ENCODE data around the gene PLA1A.
"Not testable (repeated sequence)": the region's sequence is repeated elsewhere in the genome, so short reads cannot be mapped to it uniquely, and the experiment has no call there.

PLA1A gene

DNA sequence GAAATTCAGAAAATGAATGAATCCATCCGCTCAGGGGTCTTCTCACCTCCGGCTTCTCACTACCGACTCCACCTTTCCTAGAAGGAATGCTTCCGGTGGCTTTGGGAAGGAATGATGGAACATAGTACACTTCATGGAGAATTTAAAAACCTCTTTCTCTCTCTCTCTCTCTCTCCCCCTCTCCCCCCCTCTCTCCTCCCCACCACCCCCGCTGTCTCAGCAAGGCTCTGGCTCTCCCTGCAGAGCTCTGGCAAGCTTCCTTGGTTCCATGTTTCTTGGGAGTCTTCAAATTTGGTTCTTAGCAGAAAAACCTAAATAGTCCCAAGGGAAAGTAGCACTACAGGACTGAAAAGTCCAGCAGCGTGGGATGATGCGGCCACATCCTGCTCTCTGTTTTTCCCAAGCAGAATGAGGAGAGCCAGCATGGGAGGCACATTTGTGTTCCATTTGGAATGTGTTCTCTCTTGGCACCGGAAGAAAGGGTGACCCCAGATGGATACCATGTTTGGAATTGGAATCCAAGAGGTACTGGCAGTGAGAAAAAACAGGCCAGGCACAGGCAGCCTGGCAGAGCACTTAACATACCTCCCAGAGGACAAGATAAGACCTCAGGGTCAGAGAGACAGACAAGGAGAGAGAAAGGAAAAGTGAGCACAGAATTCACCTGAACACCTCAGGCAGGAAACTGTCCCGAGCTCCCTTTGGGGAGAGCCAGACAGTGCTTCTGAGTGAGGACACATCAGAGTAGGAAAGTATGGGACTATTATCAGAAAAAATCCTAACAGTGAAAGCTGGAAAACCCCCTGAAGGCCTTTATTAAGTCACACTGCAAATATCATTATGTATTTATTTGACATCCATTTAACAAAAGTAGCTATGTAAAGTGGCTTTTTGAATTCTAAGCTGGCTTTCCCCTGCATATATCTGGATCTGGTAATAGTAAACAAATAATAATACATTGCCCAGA, 63.1 kb downstream of the PLA1A start, which contains the start of gene POPDC2:
Gene POPDC2 (minus strand): TSS at position 116 of the 967 bp plus-strand sequence. CDS start 166 bp downstream, outside the sequence.
- in situ Hi-C loops (cut with MboI; ENCODE audit: low sequenced_read_pairs): no loop called here

DNA sequence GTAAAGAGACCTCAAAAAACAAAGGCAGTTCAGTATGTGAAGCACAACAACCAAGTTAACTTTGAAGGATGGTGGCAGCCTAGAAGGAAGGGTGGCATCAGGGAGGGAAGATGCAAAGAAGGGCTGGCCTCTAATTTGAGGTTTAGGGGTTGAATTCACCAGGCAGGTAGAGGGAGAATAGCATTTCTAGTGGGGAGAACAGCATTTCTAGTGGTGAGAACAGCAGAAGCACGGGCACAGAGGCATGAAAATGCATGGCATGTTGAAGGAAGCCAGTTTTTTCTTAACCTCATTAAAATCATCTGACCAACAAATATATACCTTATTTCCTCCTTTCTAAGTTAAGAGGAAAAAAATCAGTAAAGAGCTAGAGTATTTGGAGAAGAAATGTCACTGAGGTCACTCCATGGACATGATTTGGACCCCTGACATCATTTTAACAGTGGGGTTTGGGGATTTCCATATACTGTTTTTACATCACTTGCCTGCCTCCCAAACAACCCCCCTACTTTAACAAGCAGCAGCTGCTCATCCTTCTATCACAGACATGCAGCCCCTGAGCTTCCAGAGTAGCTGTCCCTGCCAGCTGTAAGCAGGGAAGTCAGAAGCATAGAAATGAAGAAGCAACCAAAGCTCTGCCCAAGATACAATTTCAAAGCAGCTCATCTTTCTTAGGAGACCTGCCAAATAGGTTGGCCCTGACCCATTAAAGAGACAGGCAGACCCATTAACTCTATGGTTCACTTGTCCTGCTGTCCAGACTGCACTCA, 65.1 kb downstream of the PLA1A start:
- in situ Hi-C loops (cut with MboI; ENCODE audit: low sequenced_read_pairs): no loop called here

DNA sequence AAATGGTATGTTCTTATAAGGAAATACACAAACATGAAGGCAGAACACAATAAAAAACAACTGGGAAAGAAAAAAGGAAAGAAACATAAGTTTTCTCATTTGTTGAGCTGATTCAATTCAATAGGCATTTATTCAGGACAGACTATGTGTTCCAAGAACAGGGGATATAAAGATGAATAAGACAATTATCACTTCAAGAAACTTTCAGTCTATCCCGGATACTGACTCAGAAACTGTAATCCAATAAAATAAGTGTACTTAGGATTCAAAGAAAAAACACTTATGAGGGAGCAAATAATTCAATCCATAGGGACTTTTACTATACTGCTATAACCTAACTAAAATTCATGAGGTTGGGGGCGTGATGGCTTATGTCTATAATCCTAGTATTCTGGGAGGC, 66.2 kb downstream of the PLA1A start:
- in situ Hi-C loops (cut with MboI; ENCODE audit: low sequenced_read_pairs): no loop called here

DNA sequence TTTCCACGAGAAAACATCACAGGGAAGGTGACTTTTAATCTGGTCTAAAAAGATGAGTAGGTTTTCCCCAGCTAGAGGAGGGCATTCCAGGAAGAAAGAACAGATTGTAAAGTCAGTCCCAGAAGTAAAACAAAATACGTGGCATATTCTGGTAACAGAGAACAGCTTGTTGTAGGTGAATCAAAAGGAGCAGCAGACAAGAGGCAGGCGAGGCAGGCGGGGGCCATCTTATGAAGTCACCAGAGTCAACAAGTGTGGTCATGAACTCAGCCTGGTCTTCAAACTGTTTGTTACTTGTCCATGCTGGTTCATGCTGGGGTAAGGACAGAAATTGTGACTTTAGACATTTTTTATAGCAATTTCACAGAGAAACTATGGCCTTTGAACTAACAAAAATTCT, 66.7 kb downstream of the PLA1A start:
- in situ Hi-C loops (cut with MboI; ENCODE audit: low sequenced_read_pairs): no loop called here

DNA sequence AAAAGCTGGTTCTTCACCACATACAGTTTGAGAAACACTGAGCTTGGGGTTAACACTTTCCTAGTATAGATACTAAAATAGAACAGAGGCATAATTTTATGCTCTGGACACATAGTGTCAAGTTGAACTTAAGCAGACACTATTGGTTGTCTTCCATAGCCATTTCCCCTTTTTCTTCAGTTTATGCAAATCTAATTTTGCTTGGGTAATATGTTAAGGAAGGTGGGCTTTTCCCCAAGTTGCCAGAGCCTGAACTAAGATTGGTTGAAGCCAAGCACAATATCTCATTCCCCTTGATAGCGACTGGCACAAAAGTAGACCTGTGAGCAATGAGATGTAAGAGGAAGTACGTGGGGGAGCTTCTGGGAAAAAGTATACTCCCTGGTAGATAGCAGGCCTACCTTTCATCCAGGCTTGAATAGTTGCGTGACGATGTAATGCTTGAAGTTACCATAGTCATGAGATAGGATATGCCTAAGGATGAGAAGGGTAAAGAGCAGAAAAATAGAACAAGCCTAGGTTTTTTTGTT, 67.2 kb downstream of the PLA1A start:
- in situ Hi-C loops (cut with MboI; ENCODE audit: low sequenced_read_pairs): no loop called here

DNA sequence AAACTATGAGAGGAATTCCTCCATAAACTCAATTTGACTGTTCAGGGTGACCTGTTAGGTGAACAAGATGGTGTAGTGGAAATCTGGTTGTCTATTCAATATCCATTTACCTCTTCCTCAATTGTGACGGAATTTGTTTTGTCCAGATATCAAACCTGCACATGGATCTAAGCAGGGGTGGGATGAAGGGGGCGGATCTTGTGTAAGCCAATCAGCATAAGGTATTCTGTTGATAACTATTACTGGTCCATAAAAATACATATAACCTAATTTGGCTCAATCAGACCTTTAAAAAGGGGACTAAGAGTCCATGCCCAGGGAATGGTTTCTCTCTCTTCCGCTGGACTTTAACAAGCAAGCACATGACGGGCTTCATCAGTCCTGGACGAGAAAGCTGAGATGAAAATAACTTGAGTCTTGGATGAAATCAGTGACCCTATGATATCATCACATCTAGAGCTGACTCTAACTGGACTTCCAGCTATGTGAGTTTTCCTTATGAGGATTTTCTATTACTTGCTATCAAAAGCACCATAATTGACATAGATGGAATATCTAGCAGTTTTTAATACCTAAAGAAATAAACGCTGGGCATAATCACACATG, 68.4 kb downstream of the PLA1A start:
- in situ Hi-C loops (cut with MboI; ENCODE audit: low sequenced_read_pairs): no loop called here

DNA sequence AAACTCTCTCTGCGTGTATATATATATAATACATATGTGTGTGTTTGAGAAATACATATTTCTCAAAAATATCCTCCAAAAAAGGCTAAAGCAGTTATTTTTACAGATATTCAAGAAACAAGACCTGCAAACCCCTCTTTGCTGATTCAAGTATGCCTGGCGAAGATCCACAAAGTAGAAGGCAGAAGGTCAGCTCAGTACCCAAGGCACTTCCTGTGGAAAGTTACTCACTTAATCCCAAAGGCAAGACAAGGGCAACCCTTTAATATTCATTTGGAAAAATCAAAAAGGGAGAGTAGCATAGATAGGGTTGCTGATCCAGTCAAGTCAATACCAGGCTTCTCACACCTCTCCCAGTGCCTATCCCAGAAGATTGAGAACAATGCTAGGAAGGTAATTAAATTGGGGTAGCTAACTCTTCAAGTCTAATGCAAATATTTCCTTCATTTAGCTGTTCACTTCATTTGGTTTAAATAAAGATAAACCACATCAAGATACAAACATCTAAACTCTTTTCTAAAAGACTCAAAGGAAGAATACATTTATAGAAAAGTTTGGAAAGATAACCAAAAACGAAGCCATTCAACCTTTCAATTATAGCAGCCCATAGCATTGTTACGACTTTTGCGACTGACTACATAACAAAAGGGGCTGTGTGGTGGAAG, 72.4 kb downstream of the PLA1A start:
- in situ Hi-C loops (cut with MboI; ENCODE audit: low sequenced_read_pairs): no loop called here

DNA sequence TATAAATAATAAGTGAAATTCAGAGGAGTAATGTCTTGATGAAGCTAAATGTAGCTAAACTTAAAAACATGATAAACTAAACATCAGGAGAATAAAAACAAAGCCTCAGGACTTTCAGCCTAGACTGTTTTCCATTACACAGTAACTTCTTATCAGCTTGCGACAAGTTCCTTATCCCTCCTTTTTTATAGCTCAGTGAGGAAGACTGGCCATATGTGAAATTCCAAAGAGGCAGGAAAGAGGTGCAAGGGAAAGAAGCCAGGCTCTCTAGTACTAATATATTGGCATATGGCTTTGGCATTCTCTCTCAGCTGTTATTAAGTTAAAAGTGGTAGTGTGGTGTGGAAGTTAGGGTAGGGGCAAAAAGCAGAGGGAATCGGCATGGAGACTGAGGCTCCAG, 75.1 kb downstream of the PLA1A start:
- in situ Hi-C loops (cut with MboI; ENCODE audit: low sequenced_read_pairs): no loop called here

DNA sequence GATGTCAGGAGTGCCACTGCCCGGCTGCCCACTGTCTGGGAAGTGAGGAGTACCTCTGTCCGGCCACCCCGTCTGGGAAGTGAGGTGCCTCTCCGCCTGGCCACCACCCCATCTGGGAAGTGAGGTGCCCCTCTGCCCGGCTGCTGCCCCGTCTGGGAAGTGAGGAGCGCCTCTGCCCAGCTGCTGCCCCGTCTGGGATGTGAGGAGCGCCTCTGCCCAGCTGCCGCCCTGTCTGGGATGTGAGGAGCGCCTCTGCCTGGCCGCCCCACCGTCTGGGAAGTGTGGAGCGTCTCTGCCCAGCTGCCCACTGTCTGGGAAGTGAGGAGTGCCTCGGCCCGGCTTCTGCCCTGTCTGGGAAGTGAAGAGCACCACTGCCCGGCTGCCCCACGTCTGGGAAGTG, 76.2 kb downstream of the PLA1A start:
- in situ Hi-C loops (cut with MboI; ENCODE audit: low sequenced_read_pairs): no loop called here

DNA sequence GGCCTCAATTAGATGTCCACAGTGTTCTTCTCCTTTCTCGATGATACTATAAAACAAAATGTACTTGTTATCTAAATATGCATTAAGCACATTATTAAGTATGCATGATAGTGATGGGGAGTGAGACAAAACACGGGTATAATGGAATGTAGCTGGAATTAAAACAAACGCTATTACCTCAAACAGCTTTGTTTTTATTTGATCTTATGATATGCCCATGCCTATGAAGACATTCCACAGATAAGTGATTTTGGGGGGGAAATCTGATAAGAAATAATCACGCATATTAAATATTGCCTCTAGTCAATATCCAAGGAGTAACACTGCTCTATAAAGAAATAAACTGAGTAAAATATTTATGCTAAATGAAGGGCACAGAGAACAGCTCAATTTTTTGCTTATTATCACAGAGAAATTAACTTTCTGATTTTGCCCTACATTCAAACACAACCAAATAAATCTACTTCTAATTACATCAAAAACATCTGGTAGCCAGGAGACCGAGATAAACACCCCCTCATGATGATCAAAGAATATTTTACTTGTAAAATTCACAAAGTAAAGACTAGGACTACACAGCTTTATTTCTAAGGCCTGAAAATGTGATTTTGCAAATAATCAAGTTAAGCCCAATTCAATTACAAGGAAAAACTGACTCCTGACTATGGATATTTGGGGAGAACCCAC, 77.6 kb downstream of the PLA1A start:
- in situ Hi-C loops (cut with MboI; ENCODE audit: low sequenced_read_pairs): no loop called here

DNA sequence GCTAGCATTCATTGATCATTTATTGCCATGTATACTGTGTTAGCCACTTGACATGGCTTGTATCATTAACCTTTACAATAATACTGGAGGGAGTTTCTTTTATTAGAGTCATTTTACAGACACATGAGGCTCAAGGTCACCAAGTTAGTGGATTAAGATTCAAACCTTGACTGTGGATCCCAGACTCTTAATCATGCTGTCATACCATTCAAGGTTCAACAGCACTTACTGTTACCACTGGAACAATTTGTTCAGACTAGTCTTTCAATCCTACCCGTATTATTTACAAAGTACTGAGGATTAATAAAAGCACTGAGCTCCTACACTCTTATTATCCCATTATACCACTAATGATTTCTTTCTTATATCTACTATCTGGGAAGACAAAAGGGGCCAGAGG, 78.3 kb downstream of the PLA1A start:
- in situ Hi-C loops (cut with MboI; ENCODE audit: low sequenced_read_pairs): no loop called here

DNA sequence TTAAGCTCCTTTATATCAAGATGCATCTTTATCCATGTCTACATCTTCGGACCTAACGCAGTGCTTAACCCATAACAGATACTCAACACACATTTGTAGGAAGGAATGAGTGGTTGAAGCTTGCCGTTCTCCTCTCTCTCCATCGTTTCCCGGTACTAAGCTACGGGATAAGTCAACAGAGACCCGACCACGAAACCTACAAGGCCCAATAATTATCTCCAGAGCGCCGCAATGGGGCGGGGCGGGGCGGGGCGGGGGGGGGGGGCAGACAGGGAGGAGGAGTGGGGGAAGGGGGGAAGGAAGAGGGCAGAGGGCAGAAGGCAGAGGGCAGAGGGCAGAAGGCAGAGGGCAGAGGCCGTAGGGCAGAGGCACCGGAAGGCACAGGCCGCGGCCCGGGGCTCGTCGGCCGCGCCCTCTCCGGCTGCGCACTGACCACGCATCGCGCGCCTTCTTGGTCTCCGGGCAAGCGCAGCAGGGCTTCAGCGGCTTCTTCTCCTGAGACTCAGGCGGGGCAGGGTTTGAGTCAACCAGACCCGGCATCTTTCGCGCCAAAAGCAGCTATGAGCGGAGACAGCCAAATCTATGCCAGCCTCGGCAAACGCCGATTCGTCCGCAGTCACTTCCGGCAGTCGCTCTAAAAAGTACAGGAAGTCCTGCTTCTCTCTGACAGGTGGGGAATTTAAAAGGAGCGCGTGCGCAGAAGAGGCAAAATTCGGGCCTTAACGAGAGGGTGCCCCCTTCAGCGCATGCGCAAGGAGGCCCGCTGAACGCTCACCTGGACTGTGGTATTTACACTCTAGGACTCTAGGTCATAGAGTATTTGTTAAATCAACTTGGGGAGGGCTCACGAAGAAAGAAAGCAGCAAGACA, 79.3 kb downstream of the PLA1A start, which contains the start of gene COX17:
Gene COX17 (minus strand): TSS at position 636 of the 870 bp plus-strand sequence. CDS start 96 bp downstream, at position 540.
- in situ Hi-C loops (cut with MboI; ENCODE audit: low sequenced_read_pairs): no loop called here

DNA sequence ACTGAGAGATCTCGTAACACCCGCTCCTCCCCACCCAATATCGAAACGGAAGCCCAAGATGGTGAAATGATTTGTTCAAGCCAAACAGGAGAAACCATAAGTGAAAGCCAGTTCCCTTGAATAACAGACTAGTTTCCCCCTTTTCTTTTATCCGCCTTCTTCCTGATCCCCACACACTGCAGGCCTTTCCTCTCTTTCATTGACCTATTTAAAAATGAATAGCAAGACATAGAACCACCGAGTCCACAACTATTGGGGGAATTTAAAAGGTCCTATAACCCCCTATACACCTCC, 79.9 kb downstream of the PLA1A start:
- in situ Hi-C loops (cut with MboI; ENCODE audit: low sequenced_read_pairs): no loop called here

DNA sequence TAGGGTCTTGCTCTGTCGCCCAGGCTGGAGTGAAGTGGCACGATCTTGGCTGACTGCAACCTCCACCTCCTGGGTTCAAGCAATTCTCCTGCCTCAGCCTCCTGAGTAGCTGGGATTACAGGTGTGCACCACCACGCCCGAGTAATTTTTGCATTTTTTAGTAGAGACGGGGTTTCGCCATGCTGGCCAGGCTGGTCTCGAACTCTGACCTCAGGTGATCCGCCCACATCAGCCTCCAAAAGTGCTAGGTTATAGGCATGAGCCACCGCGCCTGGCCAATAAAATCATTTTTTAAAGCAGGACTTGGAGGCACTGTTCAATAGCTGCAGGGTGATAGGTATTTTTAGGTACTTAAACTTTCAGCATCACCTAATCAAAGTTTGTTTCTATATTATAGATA, 80.5 kb downstream of the PLA1A start:
- in situ Hi-C loops (cut with MboI; ENCODE audit: low sequenced_read_pairs): not testable (repeated sequence)

Data from hTERT RPE-1 (cell line).